SK-N-SH treated with all-trans-retinoic acid at 6 μM for 48 hours (cell line): Measurements from ENCODE around the gene IL6.

ENCODE experiments used
- ATAC-seq: fragments of 200-7000 bp; cut with Tn5 transposase; 3 replicates; pipeline ENCODE4 v1.9.1; 2020; ENCODE audit warnings: mild to moderate bottlenecking, moderate library complexity
- ARNTL ChIP-seq: fragments of 450-650 bp; formaldehyde crosslinking; IDR thresholded peaks from 2 replicates; pipeline ENCODE4 v1.5.0; 2020; ENCODE audit warnings: low read depth, mild to moderate bottlenecking, moderate library complexity, borderline replicate concordance
- BACH2 ChIP-seq: fragments of 250-450 bp; sonication (Bioruptor Pico); IDR thresholded peaks from 2 replicates; pipeline ENCODE4 v1.9.0; 2021; ENCODE audit warnings: mild to moderate bottlenecking, borderline replicate concordance
- CSDC2 ChIP-seq: fragments of 250-450 bp; sonication (Bioruptor Pico); IDR thresholded peaks from 2 replicates; pipeline ENCODE4 v1.5.0; 2020; ENCODE audit warnings: mild to moderate bottlenecking, moderate library complexity
- CSRNP3 ChIP-seq: fragments of 250-450 bp; sonication (Bioruptor Pico); IDR thresholded peaks from 2 replicates; pipeline ENCODE4 v1.5.1; 2021; ENCODE audit warnings: mild to moderate bottlenecking, moderate library complexity
- ESRRG ChIP-seq: fragments of 250-450 bp; sonication (Bioruptor Pico); IDR thresholded peaks from 2 replicates; pipeline ENCODE4 v1.6.1; 2021; ENCODE audit warnings: mild to moderate bottlenecking
- GLIS3 ChIP-seq: fragments of 250-450 bp; sonication (Bioruptor Pico); IDR thresholded peaks from 2 replicates; pipeline ENCODE4 v1.5.0; 2020; ENCODE audit warnings: mild to moderate bottlenecking, moderate library complexity
- ISL1 ChIP-seq: fragments of 250-450 bp; sonication (Bioruptor Pico); IDR thresholded peaks from 2 replicates; pipeline ENCODE4 v2.1.2; 2022; ENCODE audit warnings: mild to moderate bottlenecking, moderate library complexity
- OSR1 ChIP-seq: fragments of 250-450 bp; sonication (Bioruptor Pico); IDR thresholded peaks from 2 replicates; pipeline ENCODE4 v1.8.0; 2022; ENCODE audit warnings: moderate library complexity, mild to moderate bottlenecking, inconsistent platforms
- PPARA ChIP-seq: fragments of 250-450 bp; sonication (Bioruptor Pico); IDR thresholded peaks from 2 replicates; pipeline ENCODE4 v1.5.0; 2020; ENCODE audit warnings: mild to moderate bottlenecking, borderline replicate concordance
- RARB ChIP-seq: fragments of 250-450 bp; sonication (Bioruptor Pico); IDR thresholded peaks from 2 replicates; pipeline ENCODE4 v1.8.0; 2021; ENCODE audit warnings: mild to moderate bottlenecking, moderate library complexity
- SNAI2 ChIP-seq: fragments of 250-450 bp; sonication (Bioruptor Pico); IDR thresholded peaks from 2 replicates; pipeline ENCODE4 v1.5.0; 2020; ENCODE audit warnings: mild to moderate bottlenecking, moderate library complexity
- TCF4 ChIP-seq: fragments of 250-450 bp; sonication (Bioruptor Pico); IDR thresholded peaks from 2 replicates; pipeline ENCODE4 v1.8.0; 2021; ENCODE audit warnings: mild to moderate bottlenecking, moderate library complexity, borderline replicate concordance
- TOX ChIP-seq: fragments of 250-450 bp; sonication (Bioruptor Pico); IDR thresholded peaks from 2 replicates; pipeline ENCODE4 v1.8.0; 2021; ENCODE audit warnings: mild to moderate bottlenecking, moderate library complexity, borderline replicate concordance
- TSHZ2 ChIP-seq: fragments of 250-450 bp; sonication (Bioruptor Pico); IDR thresholded peaks from 2 replicates; pipeline ENCODE4 v1.5.0; 2020; ENCODE audit warnings: mild to moderate bottlenecking, moderate library complexity
- ZC3H10 ChIP-seq: fragments of 250-450 bp; sonication (Bioruptor Pico); IDR thresholded peaks from 2 replicates; pipeline ENCODE4 v1.5.1; 2021; ENCODE audit warnings: mild to moderate bottlenecking, moderate library complexity
- ZFP3 ChIP-seq: fragments of 250-450 bp; sonication (Bioruptor Pico); IDR thresholded peaks from 2 replicates; pipeline ENCODE4 v1.5.0; 2020; ENCODE audit warnings: mild to moderate bottlenecking, moderate library complexity
- ZFP30 ChIP-seq: fragments of 450-650 bp; formaldehyde crosslinking; IDR thresholded peaks from 2 replicates; pipeline ENCODE4 v1.5.0; 2022; ENCODE audit warnings: mild to moderate bottlenecking, moderate library complexity
- ZNF565 ChIP-seq: fragments of 450-650 bp; formaldehyde crosslinking; conservative IDR thresholded peaks from 2 replicates; pipeline ENCODE4 v1.5.0; 2020; ENCODE audit warnings: low read depth, mild to moderate bottlenecking, moderate library complexity
- ZNF70 ChIP-seq: fragments of 450-650 bp; formaldehyde crosslinking; IDR thresholded peaks from 2 replicates; pipeline ENCODE4 v1.5.0; 2020; ENCODE audit warnings: mild to moderate bottlenecking, moderate library complexity
- ZNF8 ChIP-seq: fragments of 450-650 bp; formaldehyde crosslinking; IDR thresholded peaks from 2 replicates; pipeline ENCODE4 v1.5.0; 2020; ENCODE audit warnings: mild to moderate bottlenecking, moderate library complexity
- TF ChIP-seq, protein P1 (sequence below): fragments of 250-450 bp; sonication (Bioruptor Pico); IDR thresholded peaks from 2 replicates; pipeline ENCODE4 v1.8.0; 2020; ENCODE audit warnings: mild to moderate bottlenecking, moderate library complexity, borderline replicate concordance
- TF ChIP-seq, protein P2 (sequence below): fragments of 250-450 bp; sonication (Bioruptor Pico); IDR thresholded peaks from 2 replicates; pipeline ENCODE4 v1.8.0; 2021; ENCODE audit warnings: low read depth, mild to moderate bottlenecking, moderate library complexity, borderline replicate concordance
- TF ChIP-seq, protein P3 (sequence below): fragments of 250-450 bp; sonication (Bioruptor Pico); IDR thresholded peaks from 2 replicates; pipeline ENCODE4 v1.5.1; 2020; ENCODE audit warnings: low read depth, mild to moderate bottlenecking, moderate library complexity

Gene IL6

DNA sequence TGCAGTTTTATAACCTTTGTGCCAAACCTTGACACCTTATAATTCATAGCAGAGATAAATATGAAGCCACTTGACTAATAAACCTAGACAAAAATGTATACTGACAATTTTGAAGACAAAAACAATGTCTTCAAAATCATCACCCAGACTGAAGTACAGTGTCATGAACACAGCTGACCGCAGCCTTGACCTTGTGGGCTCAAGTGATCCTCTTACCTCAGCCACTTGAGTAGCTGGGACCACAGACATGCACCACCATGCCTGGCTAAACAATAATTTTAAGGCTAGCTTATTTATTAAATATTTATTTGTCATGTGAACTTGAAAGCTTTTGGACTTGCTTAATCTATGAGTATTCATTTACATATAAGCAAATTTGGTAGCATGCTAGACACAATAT lies 24.3 kb downstream of the IL6 start:
- TF ChIP-seq, protein P1, sequence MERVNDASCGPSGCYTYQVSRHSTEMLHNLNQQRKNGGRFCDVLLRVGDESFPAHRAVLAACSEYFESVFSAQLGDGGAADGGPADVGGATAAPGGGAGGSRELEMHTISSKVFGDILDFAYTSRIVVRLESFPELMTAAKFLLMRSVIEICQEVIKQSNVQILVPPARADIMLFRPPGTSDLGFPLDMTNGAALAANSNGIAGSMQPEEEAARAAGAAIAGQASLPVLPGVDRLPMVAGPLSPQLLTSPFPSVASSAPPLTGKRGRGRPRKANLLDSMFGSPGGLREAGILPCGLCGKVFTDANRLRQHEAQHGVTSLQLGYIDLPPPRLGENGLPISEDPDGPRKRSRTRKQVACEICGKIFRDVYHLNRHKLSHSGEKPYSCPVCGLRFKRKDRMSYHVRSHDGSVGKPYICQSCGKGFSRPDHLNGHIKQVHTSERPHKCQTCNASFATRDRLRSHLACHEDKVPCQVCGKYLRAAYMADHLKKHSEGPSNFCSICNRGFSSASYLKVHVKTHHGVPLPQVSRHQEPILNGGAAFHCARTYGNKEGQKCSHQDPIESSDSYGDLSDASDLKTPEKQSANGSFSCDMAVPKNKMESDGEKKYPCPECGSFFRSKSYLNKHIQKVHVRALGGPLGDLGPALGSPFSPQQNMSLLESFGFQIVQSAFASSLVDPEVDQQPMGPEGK (CRISPR knock-in tag) = no peak
- TF ChIP-seq ARNTL (CRISPR knock-in tag) (no peak), OSR1 (no peak), ZNF565 (no peak), ZFP30 (CRISPR knock-in tag) (no peak), ISL1 (CRISPR knock-in tag) (no peak), ZC3H10 (CRISPR knock-in tag) (no peak), ZNF70 (CRISPR knock-in tag) (no peak), PPARA (CRISPR knock-in tag) (no peak), CSDC2 (CRISPR knock-in tag) (no peak), ZFP3 (CRISPR knock-in tag) (no peak), GLIS3 (CRISPR knock-in tag) (no peak), TCF4 (CRISPR knock-in tag) (no peak), TOX (CRISPR knock-in tag) (no peak), TSHZ2 (no peak)
- ATAC-seq = no peak

- ATAC-seq = no peak
- TF ChIP-seq, protein P2, sequence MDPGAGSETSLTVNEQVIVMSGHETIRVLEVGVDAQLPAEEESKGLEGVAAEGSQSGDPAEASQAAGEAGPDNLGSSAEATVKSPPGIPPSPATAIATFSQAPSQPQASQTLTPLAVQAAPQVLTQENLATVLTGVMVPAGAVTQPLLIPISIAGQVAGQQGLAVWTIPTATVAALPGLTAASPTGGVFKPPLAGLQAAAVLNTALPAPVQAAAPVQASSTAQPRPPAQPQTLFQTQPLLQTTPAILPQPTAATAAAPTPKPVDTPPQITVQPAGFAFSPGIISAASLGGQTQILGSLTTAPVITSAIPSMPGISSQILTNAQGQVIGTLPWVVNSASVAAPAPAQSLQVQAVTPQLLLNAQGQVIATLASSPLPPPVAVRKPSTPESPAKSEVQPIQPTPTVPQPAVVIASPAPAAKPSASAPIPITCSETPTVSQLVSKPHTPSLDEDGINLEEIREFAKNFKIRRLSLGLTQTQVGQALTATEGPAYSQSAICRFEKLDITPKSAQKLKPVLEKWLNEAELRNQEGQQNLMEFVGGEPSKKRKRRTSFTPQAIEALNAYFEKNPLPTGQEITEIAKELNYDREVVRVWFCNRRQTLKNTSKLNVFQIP = no peak
- TF ChIP-seq ESRRG (CRISPR knock-in tag) (no peak), SNAI2 (CRISPR knock-in tag) (no peak), ZNF70 (CRISPR knock-in tag) (no peak), BACH2 (CRISPR knock-in tag) (no peak), ZFP3 (CRISPR knock-in tag) (no peak), ZNF8 (no peak), PPARA (CRISPR knock-in tag) (no peak), CSRNP3 (no peak), RARB (no peak), ZC3H10 (CRISPR knock-in tag) (no peak), CSDC2 (CRISPR knock-in tag) (no peak)
- TF ChIP-seq, protein P1 (CRISPR knock-in tag) = no peak
- TF ChIP-seq, protein P3, sequence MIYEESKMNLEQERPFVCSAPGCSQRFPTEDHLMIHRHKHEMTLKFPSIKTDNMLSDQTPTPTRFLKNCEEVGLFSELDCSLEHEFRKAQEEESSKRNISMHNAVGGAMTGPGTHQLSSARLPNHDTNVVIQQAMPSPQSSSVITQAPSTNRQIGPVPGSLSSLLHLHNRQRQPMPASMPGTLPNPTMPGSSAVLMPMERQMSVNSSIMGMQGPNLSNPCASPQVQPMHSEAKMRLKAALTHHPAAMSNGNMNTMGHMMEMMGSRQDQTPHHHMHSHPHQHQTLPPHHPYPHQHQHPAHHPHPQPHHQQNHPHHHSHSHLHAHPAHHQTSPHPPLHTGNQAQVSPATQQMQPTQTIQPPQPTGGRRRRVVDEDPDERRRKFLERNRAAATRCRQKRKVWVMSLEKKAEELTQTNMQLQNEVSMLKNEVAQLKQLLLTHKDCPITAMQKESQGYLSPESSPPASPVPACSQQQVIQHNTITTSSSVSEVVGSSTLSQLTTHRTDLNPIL (CRISPR knock-in tag) = no peak
These were observed 30.5 kb downstream of the IL6 start for GRCh38 chr7:22757338-22757994.
